HL-60 (cell line): ENCODE results near the gene ACAT1.

Experiments
- DNase-seq, 2 experiments: peaks; one replicate each; pipeline ENCODE4 v3.0.0-alpha.2; 2010 to 2020; ENCODE audit warnings: low read depth in 1 of 2, low spot score in 1 of 2
- H3K27ac ChIP-seq: fragments of 250-450 bp; sonication (Bioruptor Pico); replicated peaks from 2 replicates; pipeline ENCODE4 v1.5.1; 2020; ENCODE audit warnings: mild to moderate bottlenecking, moderate library complexity
- H3K27me3 ChIP-seq: fragments of 250-450 bp; sonication (Bioruptor Pico); 2 replicates; pipeline ENCODE4 v1.5.1; 2021; ENCODE audit warnings: mild to moderate bottlenecking, moderate library complexity; ENCODE audit not compliant: insufficient read depth, poor library complexity, severe bottlenecking
- H3K4me3 ChIP-seq: replicated peaks from 2 replicates; pipeline ENCODE4 v1.5.1; 2011; ENCODE audit warnings: mild to moderate bottlenecking, control low read depth, low read length; ENCODE audit not compliant: insufficient read depth
- CTCF ChIP-seq: IDR thresholded peaks from one replicate; pipeline ENCODE4 v1.5.1; 2011; ENCODE audit warnings: low read length, control low read depth, inconsistent platforms; ENCODE audit not compliant: insufficient read depth
- GABPA ChIP-seq: IDR thresholded peaks from 2 replicates; pipeline ENCODE4 v1.6.1; 2012; ENCODE audit warnings: low read depth
- POLR2AphosphoS5 ChIP-seq: IDR thresholded peaks from 2 replicates; pipeline ENCODE4 v1.6.1; 2012; ENCODE audit warnings: low read depth
- REST ChIP-seq: IDR thresholded peaks from 2 replicates; pipeline ENCODE4 v1.6.1; 2012; ENCODE audit warnings: low read depth; ENCODE audit not compliant: insufficient replicate concordance
- SPI1 ChIP-seq: IDR thresholded peaks from 2 replicates; pipeline ENCODE4 v1.6.1; 2012; ENCODE audit warnings: low read depth, mild to moderate bottlenecking, borderline replicate concordance

Gene ACAT1

GRCh38 chr11:108101090-108101775 lies 20.1 kb upstream of the ACAT1 start:
- TF ChIP-seq SPI1 (no peak), GABPA (no peak), POLR2AphosphoS5 (no peak), CTCF (no peak), REST (no peak)

GRCh38 chr11:108111126-108111525 lies 10.2 kb upstream of the ACAT1 start:
- DNase-seq: no peak
- TF ChIP-seq SPI1 (no peak), CTCF (no peak), REST (no peak), POLR2AphosphoS5 (no peak), GABPA (no peak)

More at GRCh38 chr11:108101090-108101775, 20.1 kb upstream of the ACAT1 start:
- DNase-seq: no peak
- Histone ChIP-seq H3K27me3 (no peaks in the 10 kb centered on the region), H3K27ac (no peak overlapping the region), H3K4me3 (no peak overlapping the region)

GRCh38 chr11:108112057-108112456 lies 9.3 kb upstream of the ACAT1 start:
- DNase-seq: no peak
- H3K27me3 ChIP-seq: no peaks in the 10 kb centered on the region
- H3K27ac ChIP-seq: no peak overlapping the region
- TF ChIP-seq CTCF: no peak
- no peak for TF ChIP-seq SPI1
- TF ChIP-seq GABPA: no peak
- TF ChIP-seq POLR2AphosphoS5: no peak
- TF ChIP-seq REST: no peak
- no peak overlapping the region for H3K4me3 ChIP-seq

More at GRCh38 chr11:108111126-108111525, 10.2 kb upstream of the ACAT1 start:
- Histone ChIP-seq H3K27ac (no peak overlapping the region), H3K4me3 (no peak overlapping the region), H3K27me3 (no peaks in the 10 kb centered on the region)
